HG03378 (cell line): ENCODE measurements around the gene TMC1.
"Not testable (repeated sequence)": the region's sequence is repeated elsewhere in the genome, so short reads cannot be mapped to it uniquely, and the experiment has no call there.

Source experiments
- ATAC-seq: cut with Tn5 transposase; IDR thresholded peaks from one replicate; pipeline ENCODE4 v1.9.1; 2021; ENCODE audit warnings: mild to moderate bottlenecking, moderate library complexity; ENCODE audit not compliant: unreplicated experiment

TMC1 gene

DNA sequence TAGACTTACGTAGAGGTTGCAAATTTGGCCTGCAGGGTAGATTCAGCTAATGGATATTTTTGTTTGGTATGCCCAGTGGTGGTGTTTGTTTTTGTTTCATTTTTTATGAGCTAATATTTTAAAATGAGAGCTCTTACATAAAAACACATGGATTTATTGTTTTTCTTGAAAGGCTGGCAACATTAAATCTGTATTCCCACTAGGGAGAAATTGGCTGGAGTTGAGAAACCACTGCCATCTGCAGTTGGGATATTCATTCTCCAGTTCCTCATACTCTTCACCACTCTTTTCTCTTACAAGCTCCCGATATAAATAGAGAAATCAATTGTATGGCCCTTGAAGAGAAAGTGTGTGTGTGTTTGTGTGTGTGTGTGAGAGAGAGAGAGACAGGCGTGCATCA, 288.2 kb downstream of the TMC1 start:
- ATAC-seq, result no peak

DNA sequence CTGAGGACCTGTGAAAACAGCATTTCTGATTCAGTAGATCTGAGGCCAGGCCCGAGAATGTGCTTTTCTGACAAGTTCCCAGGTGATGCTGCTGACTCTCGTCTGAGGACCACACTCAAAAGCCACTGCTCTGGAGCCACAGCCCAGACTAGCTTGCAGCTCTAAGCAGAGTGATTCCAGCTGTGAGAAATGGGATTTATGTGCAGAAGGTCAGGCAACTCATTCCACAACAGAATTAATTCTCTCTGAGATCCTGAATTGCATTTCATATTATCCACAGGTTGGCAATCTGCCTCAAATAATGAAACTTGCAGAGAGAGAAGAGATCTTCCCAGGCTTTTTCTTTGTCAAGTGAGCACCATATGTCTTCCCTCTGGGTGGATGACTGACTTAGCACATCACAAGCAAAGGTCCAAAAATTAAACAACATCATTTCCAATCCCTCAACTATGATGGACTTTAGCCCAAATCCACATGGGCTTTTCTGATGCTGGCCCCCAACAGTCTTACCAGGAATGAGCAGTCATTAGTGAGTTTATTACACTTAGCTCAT, 291.2 kb downstream of the TMC1 start:
- ATAC-seq, result no peak

DNA sequence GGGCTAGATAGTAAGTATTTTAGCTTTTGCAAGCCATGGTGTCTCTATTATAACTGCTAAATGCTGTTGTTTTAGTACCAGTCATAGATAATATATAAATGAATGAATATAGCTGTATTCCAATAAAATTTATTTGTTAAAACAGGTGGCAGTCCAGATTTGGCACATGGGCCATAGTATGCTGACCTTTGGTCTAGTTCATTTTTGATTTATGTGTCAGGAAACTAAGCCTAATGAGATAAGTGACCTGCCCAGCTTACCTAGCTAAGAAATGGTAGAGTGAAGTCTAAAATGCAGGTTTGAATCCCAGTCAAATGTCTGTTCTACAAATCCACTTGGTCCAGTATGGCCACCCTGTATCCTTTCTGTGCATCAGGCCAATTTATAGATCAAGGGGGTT, 292.1 kb downstream of the TMC1 start:
- ATAC-seq, result no peak

DNA sequence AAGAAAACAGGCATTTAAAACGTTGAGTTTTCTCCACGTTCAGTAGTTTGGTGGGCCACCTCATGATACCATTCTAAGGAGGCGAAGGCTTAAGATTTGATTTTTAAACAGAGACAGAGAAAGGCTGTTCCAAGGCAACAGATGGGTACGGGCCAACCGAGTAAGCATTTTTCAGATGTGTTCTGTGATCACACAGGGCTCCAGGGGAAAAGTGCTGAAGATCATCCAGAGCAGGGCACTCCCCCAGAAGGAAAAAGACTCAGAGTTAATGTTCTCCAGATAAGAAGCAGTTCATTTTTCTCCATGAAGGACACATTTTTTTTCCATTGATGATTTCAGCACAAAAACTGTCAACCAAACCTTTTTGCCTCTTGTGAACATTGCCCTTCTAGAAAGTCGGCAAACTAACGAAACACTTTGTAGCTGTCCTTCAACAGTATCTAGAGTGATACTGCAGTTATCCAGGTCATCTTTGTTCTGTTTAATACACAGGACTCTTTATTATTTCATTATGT, 292.7 kb downstream of the TMC1 start:
- ATAC-seq, result no peak

DNA sequence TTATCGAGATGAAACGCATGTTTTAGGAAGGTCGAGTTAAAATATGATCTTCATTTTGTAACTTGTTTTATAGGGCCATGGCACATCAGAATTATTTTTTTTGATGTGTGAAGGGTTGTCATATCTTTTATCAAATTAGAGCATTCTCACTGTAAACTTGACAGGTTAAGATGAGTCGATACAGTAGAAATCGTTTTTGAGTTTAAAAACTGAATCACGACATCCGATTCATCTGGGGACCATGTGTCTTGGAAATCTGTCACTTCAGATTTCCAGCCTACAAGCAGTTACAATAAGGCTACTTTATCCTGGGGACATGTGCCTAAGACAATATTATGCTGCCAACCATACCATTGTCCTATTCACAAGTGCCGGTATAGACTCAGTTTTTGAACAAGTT, 295.3 kb downstream of the TMC1 start:
- no peak for ATAC-seq

DNA sequence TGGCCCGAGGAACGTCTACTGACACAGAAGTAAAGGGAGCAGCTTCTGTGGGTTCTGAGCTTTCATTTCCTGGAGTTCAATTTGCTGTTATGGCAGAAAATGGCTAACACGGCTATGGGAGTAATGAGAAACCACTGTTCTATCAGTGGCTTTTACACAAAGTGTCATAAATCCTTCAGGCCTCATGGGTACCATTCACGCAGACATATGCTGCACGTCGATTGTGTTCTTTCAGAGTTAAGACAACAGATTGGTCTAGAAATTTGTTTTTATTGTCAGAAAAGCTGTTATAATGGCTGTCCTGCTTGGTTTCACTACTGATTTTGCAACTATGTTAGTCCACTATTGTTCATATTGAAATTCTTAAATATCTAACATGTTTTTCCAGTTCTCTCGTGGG, 296.0 kb downstream of the TMC1 start:
- no peak for ATAC-seq

DNA sequence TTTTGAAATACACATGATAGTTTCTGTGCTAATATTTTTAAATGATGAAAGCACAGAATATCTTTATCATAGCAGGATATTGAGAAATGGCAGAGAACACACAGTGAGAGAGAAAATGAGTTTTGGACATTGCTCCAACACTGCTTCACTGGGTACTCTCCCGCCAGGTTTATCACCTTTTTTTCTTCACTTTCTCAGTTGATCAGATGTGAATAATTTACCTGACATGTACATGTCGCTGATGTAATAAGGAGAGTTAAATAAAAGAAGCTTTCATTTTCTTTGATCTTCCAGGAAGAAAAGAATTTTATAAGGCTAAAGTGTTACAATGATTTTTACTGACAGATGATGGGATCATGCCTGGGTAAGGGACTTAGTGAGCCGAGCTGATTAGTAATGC, 297.0 kb downstream of the TMC1 start:
- ATAC-seq, result no peak

DNA sequence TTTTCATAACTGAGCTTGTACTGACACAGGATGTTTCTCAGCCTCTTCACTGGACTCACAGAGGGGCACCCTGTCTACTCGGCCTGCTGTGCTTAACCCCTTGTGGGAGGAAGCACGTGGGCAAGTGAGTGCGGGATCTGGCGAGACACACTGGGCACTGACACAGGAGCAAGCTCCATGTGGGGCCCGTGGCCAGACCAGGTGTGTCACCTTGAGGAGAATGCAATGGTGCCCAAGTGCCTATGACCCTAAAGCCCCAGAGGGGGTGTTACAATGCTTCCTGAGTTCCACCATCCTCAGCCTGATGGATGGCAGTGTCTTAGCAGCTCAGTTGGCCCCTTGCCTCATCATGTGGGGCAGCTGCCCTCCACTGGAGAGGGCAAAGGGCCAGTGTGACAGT, 302.6 kb downstream of the TMC1 start:
- ATAC-seq, result no peak

DNA sequence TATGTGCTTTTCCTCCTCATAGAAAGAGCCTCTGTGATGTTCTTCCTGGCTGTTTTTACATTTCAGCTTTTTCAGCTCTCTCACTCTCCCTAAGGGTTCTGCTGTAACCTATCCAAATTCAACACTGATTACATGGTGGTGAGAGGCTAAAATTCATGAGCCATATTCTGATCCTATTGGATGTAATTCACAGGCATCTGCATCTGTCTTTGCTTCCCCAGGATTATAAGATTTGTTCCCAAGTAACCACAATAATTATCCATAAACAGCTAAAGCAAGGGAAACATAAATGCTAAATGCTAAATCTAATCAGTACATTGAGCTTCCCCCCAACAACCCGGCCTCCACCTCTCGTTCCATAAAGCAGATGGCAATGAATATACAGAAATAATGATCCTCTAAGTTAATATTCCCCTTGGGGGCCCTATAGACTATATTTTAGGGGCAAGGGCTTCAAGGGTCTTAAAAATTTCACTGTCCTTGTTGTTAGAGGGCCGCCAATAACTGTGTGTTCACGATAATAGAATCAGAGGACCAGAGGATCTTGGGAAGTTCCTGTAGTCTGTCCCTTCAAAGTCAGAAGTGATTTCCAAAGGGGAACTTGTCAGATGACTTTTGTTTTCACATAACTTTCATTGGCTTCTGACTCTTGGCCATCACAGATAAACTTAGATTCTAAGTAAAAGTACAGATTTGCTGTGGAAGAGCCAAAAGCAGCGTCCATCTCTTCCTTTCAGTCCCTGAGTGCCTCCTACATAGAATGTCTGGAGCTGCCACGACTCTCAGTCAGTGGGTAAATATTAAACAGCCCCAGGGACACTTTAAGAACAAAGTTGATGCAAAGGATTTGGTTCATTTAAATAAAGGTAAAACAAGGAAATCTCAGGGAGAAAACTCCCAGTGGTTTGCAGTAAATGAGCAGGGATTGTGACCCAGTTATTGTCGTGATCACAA, 305.9 kb downstream of the TMC1 start:
- no peak for ATAC-seq

DNA sequence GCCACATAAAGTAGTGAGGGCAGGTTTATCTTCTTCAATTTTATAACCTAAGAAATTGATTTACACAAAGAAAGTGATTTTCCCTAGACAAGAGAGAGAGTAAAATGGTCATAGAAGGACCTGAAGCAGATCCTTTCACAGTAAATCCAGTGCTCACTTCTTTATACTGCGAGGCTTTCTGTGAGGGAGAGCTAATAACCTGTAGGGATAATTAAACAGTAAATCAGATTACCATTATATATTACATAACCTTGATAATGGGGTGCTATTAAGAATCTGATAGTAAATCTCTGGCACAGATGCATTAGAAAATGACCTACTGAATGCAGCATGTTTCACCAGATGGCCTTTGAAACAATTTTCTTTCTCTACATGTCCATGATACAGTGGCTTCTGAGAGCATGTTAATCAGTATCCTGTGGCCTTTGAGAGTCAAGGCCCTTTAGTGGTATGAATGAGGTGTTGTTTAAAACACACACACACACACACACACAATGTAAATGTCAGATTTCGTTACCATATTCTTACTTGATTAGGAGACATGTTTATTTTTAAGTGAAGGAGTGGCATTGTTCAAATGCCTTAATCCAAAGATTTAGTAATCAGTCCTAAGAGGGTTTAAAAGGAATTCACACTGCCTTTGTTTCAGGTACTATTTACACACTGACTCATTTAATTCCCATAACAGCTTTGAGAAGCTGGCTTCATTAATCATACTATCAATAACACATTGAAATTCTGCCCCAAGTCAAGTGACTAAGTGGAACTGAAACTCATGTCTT, 306.7 kb downstream of the TMC1 start:
- no peak for ATAC-seq

DNA sequence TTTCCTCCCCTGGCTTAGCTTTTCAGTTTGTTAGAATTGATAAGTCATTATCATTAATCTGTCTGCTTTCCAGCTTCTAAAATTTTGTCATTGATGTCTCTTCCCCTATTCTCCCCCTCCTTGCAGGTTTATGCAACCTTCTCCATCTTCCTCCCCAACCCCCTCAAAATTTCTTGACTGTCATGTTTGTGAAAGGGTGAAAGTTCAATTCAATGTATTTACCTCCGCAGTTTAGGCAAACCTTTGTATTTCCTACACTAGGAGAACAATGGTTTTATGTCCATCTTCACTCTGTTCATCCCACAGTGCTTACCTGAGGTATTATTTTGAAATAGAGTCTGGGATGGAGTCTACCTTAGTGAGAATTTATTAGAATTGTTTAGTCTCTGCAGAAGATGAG, 313.6 kb downstream of the TMC1 start:
- no peak for ATAC-seq

DNA sequence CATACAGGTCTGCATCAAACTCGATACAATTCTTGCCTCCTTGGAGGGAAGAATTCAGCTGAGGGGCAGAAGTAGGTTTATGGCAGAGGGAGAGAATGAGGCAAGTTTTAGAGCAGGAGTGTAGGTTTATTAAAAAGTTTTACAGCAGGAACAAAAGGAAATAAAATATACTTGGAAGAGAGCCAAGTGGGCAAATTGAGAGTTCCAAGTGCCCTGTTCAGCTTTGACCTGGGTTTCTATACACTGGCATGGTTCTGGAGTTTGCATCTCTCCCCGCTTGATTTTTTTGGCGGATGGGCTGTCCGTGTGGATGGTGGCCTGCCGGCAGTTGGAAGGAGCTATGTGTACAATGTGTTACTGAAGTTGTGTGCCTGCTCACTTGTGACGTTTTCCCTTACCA, 315.4 kb downstream of the TMC1 start:
- ATAC-seq, result no peak

DNA sequence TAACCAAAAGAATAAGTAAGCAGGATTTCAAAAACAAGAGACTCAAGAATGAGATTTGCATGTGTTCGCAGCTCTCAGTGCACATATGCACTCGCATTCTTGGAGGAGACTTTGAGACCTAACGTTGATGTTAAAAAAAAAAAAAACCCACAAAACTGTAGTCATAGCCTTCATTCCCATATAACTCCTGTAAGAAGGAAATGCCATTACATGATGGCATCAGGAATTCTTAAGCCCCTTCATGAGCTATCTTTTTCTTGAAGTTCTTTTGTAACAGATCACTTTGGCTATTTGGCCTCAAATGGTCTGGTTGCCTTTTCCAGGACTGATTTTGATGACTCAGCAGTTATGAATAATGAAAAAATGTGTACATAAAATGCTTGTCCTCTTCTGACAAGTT, 317.7 kb downstream of the TMC1 start:
- ATAC-seq, result no peak

DNA sequence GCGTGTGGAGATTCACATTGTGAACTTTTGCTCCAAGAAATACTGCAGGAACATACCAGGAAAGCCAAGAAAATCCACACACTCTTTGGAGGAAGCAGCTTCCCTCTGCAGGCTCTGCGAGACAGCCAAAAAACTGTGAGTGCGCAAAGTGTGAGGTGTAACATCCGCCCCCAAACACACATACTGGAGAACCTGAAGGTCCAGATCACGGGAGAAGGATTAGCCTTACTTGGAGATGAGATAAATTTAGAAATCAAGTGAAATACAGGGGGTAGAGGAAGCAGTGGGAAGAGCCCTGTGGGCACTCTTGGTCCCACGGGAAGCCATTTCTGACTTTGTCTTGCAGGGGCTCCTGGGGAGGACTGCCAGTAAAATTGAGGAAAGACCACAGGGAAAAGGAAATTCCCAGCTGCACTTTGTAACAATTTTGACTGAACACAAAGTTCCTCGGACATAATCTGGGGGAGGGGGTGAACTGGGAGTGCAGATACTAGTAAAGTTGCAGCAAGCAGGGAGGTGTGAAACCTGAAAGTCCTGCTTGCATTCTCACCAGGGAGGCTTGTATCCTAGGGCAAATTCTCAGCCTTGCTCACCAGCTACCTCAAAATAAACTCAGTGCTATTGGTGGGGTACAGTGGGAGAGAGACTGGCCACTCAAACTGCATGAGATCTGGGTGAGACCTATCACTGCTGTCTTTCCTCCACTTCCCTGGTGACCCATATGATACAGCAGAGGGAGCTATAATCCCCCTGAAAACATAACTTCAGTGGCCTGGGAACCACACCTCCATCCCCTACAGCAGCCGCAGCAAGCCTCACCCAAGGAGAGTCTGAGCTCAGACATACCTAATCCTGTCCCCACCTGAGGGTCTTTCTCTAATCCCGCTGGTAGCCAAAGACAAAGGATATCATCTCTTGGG, 322.4 kb downstream of the TMC1 start:
- no peak for ATAC-seq

DNA sequence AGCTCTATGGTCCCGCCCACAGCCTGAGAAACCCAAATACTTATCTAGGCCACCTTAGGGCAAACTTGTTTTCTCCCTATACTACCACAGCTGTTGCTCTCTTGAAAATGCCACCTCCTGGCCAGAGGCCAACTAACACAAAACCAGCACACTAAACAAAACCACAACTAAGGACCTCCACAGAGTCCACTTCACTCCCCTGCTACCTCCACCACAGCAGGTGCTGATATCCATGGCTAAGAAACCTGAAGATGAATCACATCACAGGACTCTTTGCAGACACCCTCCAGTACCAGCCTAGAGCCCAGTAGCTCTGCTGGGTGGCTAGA, 323.0 kb downstream of the TMC1 start:
- no peak for ATAC-seq

DNA sequence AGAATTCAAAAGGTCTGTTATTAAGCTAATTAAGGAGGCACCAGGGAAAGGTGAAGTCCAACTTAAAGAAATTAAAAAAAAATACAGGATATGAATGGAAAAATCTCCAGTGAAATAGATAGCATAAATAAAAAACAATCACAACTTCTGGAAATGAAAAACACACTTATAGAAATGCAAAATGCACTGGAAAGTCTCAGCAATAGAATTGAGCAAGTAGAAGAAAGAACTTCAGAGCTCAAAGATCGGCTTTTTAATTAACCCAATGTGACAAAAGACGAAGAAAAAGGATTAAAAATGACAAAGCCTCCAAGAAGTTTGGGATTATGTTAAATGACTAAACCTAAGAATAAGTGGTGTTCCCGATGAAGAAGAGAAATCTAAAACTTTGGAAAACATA, 323.6 kb downstream of the TMC1 start:
- ATAC-seq, result not testable (repeated sequence)

DNA sequence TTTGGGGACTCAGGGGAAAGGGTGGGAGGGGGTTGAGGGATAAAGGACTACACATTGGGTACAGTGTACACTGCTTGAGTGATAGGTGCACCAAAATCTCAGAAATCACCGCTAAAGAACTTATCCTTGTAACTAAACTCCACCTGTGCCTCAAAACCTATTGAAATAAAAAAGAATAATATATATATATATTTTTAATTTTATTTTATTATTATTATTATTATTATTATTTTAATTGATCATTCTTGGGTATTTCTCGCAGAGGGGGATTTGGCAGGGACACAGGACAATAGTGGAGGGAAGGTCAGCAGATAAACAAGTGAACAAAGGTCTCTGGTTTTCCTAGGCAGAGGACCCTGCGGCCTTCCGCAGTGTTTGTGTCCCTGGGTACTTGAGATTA, 328.8 kb downstream of the TMC1 start:
- ATAC-seq, result not testable (repeated sequence)

DNA sequence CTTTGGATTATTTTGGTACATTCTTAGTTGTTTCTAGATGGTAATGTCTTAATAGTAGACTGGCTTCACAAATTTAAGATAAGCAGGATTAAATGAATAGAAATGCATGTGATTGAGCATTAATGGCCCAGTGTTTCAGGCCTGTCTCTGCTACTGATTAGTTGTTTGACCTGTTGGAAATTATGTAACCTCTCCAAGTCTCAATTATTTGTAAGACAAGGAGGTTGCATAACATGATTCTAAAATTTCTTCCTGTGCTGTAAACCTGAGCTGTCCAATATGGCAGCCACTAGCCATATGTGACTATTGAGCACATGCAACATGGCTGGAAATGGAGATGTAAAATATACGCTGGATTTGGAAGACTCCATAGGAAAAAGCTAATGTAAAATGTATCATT, 333.9 kb downstream of the TMC1 start:
- ATAC-seq, result no peak

DNA sequence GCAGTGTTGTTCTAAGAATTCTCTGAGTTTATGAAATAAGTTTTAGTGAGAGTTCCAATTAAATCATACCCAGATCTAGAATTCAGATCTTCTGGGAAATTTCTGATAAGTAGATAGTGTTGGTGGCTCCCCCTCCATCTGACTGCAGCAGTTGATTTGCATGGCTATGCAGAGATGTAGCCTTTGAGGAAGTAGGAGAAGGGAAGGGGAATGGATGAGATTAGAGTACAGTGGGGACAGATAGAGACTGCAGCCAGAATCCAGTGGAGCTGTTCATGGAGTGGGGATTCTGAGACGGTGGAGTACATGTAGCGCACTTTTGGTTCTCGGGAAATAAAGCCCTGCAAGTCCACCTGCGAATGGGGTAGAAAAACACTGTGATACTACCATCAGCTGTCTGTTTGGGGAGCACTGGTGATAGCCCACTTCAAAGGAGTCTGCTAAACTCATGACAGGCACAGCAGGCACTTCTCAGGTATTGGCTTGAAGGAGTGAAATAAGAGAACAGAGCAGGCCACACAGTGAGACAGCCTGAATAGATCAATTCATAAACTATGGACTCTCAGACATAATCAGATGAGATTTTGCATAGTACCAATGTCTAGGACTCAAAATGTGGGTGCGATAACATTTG, 334.6 kb downstream of the TMC1 start:
- no peak for ATAC-seq

DNA sequence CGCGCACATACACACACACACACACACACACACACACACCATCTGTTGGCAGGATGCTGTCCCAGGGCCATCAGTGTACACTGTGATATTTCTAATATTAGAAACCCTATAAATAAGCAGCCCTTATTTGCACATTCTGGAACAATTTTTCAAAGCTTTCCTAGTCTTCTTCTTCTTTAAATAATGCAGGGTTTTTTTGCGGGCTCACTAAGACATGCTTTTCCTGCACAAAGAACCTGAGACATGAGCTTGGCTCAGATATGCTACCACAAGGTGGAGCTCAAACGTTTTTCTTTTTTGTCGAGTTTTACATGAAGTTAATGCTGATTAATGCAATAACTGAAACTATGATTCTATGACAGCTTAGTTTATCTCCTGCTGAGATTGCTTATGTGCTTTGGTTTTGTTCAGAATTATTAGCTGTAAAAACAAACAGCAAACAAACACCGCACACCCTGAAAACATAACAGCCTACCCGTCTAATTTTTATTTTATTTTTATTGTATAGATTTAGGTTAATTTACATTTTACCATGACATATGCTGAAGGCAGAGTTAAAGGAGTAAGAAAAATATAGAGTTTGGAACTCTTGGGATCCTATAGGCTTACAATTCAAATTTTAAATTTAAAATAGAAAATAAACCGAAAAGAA, 335.7 kb downstream of the TMC1 start:
- ATAC-seq, result no peak
